HL-60 (cell line): ENCODE data around the gene ZIC5.

Experiments
- DNase-seq, 2 experiments: peaks; one replicate each; pipeline ENCODE4 v3.0.0-alpha.2; 2010 to 2020; ENCODE audit warnings: low read depth in 1 of 2, low spot score in 1 of 2
- H3K27ac ChIP-seq: fragments of 250-450 bp; sonication (Bioruptor Pico); replicated peaks from 2 replicates; pipeline ENCODE4 v1.5.1; 2020; ENCODE audit warnings: mild to moderate bottlenecking, moderate library complexity
- H3K27me3 ChIP-seq: fragments of 250-450 bp; sonication (Bioruptor Pico); 2 replicates; pipeline ENCODE4 v1.5.1; 2021; ENCODE audit warnings: mild to moderate bottlenecking, moderate library complexity; ENCODE audit not compliant: insufficient read depth, poor library complexity, severe bottlenecking
- H3K4me3 ChIP-seq: replicated peaks from 2 replicates; pipeline ENCODE4 v1.5.1; 2011; ENCODE audit warnings: mild to moderate bottlenecking, control low read depth, low read length; ENCODE audit not compliant: insufficient read depth
- CTCF ChIP-seq: IDR thresholded peaks from one replicate; pipeline ENCODE4 v1.5.1; 2011; ENCODE audit warnings: low read length, control low read depth, inconsistent platforms; ENCODE audit not compliant: insufficient read depth
- GABPA ChIP-seq: IDR thresholded peaks from 2 replicates; pipeline ENCODE4 v1.6.1; 2012; ENCODE audit warnings: low read depth
- POLR2AphosphoS5 ChIP-seq: IDR thresholded peaks from 2 replicates; pipeline ENCODE4 v1.6.1; 2012; ENCODE audit warnings: low read depth
- REST ChIP-seq: IDR thresholded peaks from 2 replicates; pipeline ENCODE4 v1.6.1; 2012; ENCODE audit warnings: low read depth; ENCODE audit not compliant: insufficient replicate concordance
- SPI1 ChIP-seq: IDR thresholded peaks from 2 replicates; pipeline ENCODE4 v1.6.1; 2012; ENCODE audit warnings: low read depth, mild to moderate bottlenecking, borderline replicate concordance

Gene ZIC5

GRCh38 chr13:99944606-99945005 lies 27.0 kb downstream of the ZIC5 start:
- TF ChIP-seq POLR2AphosphoS5 (no peak), GABPA (no peak), REST (no peak), SPI1 (no peak), CTCF (no peak)
- H3K27ac ChIP-seq, result no peak overlapping the region
- H3K4me3 ChIP-seq, result no peak overlapping the region
- H3K27me3 ChIP-seq, result peaks cover 3% of the 10 kb centered on the region
- DNase-seq, result no peak

DNA sequence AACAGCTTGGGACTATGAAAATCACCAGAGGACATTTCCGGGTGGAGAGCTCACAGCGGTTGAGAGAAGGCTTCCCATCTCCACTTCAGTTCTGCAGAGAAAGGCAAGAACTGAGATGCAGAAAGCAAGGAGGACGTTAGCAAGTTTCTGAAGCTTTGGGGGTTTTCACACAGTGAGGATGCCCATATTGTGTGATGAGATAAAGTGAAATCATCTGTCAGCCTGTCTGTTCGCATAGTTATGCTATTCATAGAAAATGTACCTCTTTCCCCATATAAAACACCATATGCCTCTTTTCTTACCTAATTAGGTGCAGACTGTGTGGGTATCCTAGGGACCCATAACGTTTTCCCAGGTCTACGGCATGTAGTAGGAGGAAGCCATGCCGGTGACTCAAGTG lies 27.5 kb downstream of the ZIC5 start:
- no peak overlapping the region for H3K4me3 ChIP-seq
- peaks cover 3% of the 10 kb centered on the region for H3K27me3 ChIP-seq
- no peak for TF ChIP-seq POLR2AphosphoS5
- TF ChIP-seq REST, result no peak
- TF ChIP-seq CTCF, result no peak
- TF ChIP-seq GABPA, result no peak
- TF ChIP-seq SPI1, result no peak
- DNase-seq, result no peak
- no peak overlapping the region for H3K27ac ChIP-seq

GRCh38 chr13:99941911-99942310 lies 29.7 kb downstream of the ZIC5 start:
- TF ChIP-seq SPI1 (no peak), CTCF (no peak), REST (no peak), GABPA (no peak), POLR2AphosphoS5 (no peak)

More at GRCh38 chr13:99941911-99942310, 29.7 kb downstream of the ZIC5 start:
- Histone ChIP-seq H3K27ac (no peak overlapping the region), H3K4me3 (no peak overlapping the region), H3K27me3 (no peaks in the 10 kb centered on the region)
- DNase-seq, result no peak
